ENCODE measurements around the gene DLST.

- no peak for TF ChIP-seq EZH2 (IDR thresholded peaks at IDR 0.05; ENCODE audit: borderline replicate concordance, low read length)
- no peak for TF ChIP-seq CTCF (conservative IDR thresholded peaks at IDR 0.05 in 1 of 2, IDR thresholded peaks at IDR 0.05 in 1 of 2; ENCODE audit: extremely low read depth in 1 of 2, insufficient read depth in 1 of 2, low read depth in 1 of 2, low read length in 2 of 2)
Observed at GRCh38 chr14:74920281-74920680, 38.6 kb downstream of the DLST start.
